Esophagus squamous epithelium (tissue), 5 donors: Measurements from ENCODE around the gene CD19. TPM values are rescaled to one million over a fixed set of nuclear protein-coding genes. Genes with fewer than 3 reads are reported as not detected.
"Not testable (repeated sequence)": the region's sequence is repeated elsewhere in the genome, so short reads cannot be mapped to it uniquely, and the experiment has no call there.

Source experiments
- DNase-seq: peaks from one replicate; lab custom pipeline; 2025; lab: John Stamatoyannopoulos, UW
- H3K27ac ChIP-seq, 4 donors: fragments of 200-600 bp; sonication (generic); one replicate each; pipeline ENCODE4 v1.5.1; 2016 to 2019; ENCODE audit warnings: mild to moderate bottlenecking in 1 of 4
- H3K27me3 ChIP-seq, 4 donors: fragments of 200-600 bp; sonication (generic); 1 replicate in 3 of 4; 2 replicates in 1 of 4; pipeline versions ENCODE4 v1.5.1 to v1.6.0; 2017 to 2021; ENCODE audit warnings: antibody characterized with exemption in 1 of 4
- H3K36me3 ChIP-seq, 3 donors: fragments of 200-600 bp; sonication (generic); one replicate each; pipeline ENCODE4 v1.5.1; 2016 to 2019
- H3K4me1 ChIP-seq, 3 donors: fragments of 200-600 bp; sonication (generic); one replicate each; pipeline ENCODE4 v1.5.1; 2017 to 2019
- H3K4me3 ChIP-seq, 4 donors: fragments of 200-600 bp; sonication (generic); 1 replicate in 3 of 4; 2 replicates in 1 of 4; pipeline ENCODE4 v1.5.1; 2016 to 2019; ENCODE audit warnings: mild to moderate bottlenecking in 2 of 4, moderate library complexity in 1 of 4
- H3K9me3 ChIP-seq, 3 donors: fragments of 200-600 bp; sonication (generic); one replicate each; pipeline ENCODE4 v1.5.1; 2016 to 2019
- CTCF ChIP-seq, 6 experiments: fragments of 450-650 bp in 4 of 6; fragments of 200-600 bp in 2 of 6; sonication (generic) in 2 of 6; IDR thresholded peaks; one replicate each; pipeline ENCODE4 v1.5.1; 2016 to 2019; ENCODE audit warnings: antibody characterized with exemption in 6 of 6, mild to moderate bottlenecking in 4 of 6, moderate library complexity in 4 of 6
- POLR2A ChIP-seq, 4 donors: fragments of 450-650 bp; IDR thresholded peaks; one replicate each; pipeline ENCODE4 v1.6.1; 2017; ENCODE audit warnings: antibody characterized with exemption in 4 of 4, mild to moderate bottlenecking in 4 of 4, moderate library complexity in 3 of 4
- WGBS, 2 donors: methylation state at CpG; one replicate each; pipeline ENCODE4 v1.1.5; 2018; 5-methylcytosine and 5-hydroxymethylcytosine counted together
- intact Hi-C: fragments of 100-400 bp; cut with DNase I; formaldehyde crosslinking; loops from one replicate; pipeline ENCODE4 v1.15.0; 2022
- total RNA-seq, 4 donors: library from RNA; depleted of rRNA; stranded (reverse); fragments of >200 nt; gene quantifications; one replicate each; pipeline ENCODE4 v1.1.0, GENCODE V29; 2016
- donor health status: DM: yes; HTN: yes; CAD: no.

Gene CD19
- total RNA-seq, 4 donors from 2014 or later = 0.19 to 0.42 TPM; not detected in 2

DNA sequence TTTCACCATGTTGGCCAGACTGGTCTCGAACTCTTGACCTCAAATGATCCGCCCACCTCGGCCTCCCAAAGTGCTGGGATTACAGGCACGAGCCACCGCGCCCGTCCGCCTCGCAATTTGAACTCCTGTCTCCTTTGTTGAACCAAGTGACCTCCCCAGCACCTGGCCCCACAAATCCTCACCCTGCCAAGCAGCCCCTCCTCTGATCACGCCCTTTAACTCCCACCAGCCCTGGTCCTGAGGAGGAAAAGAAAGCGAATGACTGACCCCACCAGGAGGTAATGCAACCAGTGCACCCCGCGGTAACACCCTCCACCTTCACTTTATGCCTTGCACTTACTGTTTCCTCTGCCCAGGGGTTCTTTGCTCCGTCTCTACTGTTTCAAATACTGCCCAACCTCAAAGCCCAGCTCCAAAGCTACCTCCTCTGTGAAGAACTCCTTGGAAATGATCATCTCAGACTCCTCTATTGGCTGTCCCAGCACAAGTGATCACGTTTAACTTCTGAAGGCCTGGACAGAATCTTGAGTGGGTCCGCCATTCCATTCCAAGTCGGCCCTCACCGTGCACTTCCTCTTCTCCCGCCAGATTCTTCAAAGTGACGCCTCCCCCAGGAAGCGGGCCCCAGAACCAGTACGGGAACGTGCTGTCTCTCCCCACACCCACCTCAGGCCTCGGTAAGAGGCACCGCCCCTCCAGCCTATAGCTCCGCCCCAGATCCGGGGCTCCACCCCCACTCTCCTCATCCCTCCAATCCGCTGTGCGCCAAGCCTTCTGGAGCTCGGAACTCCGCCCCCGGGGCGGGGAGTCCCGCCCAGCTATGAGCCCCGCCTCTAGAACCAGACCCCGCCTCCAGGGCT lies 4.4 kb downstream of the CD19 start:
- Histone ChIP-seq H3K27me3 (no peaks in the 10 kb centered on the region), H3K4me3 (peak overlapping the region in 2 of 4 donors; percentile 8 to 45), H3K27ac (no peak overlapping the region), H3K9me3 (no peaks in the 10 kb centered on the region), H3K4me1 (peaks cover 0 to 12% (median 3%) of the 10 kb centered on the region in 3 donors), H3K36me3 (no peaks in the 10 kb centered on the region)
- WGBS, 2 donors = 43 to 48% methylated on average over 25 of the region's 36 CpGs
- TF ChIP-seq POLR2A (IDR thresholded peaks at IDR 0.05) = no peak
- TF ChIP-seq CTCF (IDR thresholded peaks at IDR 0.05) = no peak
- intact Hi-C loops = no loop called here
- peak; percentile 25 for DNase-seq

DNA sequence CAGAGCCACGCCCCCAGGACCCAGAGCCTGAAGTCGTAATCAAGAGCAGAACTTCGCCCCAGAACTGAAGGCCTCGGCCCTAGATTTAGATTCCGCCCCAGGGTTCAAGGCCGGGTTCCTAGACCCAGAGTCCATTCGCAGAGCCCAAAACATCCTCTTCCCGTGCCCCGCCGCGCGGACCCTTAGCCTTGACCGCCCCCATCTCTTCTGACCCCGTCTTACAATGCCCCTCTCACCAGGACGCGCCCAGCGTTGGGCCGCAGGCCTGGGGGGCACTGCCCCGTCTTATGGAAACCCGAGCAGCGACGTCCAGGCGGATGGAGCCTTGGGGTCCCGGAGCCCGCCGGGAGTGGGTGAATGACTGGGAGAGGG lies 5.0 kb downstream of the CD19 start:
- Histone ChIP-seq H3K4me1 (peaks cover 0 to 12% (median 3%) of the 10 kb centered on the region in 3 donors), H3K4me3 (peak overlapping the region in 1 of 4 donors; percentile 45), H3K36me3 (no peaks in the 10 kb centered on the region), H3K9me3 (no peaks in the 10 kb centered on the region), H3K27me3 (no peaks in the 10 kb centered on the region), H3K27ac (no peak overlapping the region)
- DNase-seq = no peak
- WGBS, 2 donors = 50% methylated on average over 4 of the region's 26 CpGs; no CpG with 5 or more reads in 1 of the 2 donors
- intact Hi-C loops = no loop called here
- TF ChIP-seq CTCF (IDR thresholded peaks at IDR 0.05) = no peak
- no peak for TF ChIP-seq POLR2A (IDR thresholded peaks at IDR 0.05)

DNA sequence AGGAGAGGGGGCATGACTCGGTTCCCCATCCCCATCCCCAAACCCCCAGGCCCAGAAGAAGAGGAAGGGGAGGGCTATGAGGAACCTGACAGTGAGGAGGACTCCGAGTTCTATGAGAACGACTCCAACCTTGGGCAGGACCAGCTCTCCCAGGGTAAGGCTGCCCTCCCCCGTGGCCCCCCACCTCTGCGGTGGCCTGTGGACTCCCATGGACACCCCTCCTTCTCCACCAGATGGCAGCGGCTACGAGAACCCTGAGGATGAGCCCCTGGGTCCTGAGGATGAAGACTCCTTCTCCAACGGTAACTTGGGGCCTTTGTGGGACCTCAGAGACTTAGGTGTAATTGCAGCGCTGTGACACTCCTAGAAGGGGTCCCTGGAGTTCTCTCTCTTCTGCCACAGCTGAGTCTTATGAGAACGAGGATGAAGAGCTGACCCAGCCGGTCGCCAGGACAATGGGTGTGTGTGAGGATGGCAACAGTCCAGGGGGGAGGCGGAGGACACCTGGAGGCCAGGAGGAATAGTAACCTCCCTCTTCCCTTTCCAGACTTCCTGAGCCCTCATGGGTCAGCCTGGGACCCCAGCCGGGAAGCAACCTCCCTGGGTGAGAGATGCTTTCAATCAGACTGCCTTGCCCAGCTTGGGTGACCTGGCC lies 5.6 kb downstream of the CD19 start:
- no peak for TF ChIP-seq POLR2A (IDR thresholded peaks at IDR 0.05)
- no peak for TF ChIP-seq CTCF (IDR thresholded peaks at IDR 0.05)
- intact Hi-C loops = no loop called here
- no peak for DNase-seq

DNA sequence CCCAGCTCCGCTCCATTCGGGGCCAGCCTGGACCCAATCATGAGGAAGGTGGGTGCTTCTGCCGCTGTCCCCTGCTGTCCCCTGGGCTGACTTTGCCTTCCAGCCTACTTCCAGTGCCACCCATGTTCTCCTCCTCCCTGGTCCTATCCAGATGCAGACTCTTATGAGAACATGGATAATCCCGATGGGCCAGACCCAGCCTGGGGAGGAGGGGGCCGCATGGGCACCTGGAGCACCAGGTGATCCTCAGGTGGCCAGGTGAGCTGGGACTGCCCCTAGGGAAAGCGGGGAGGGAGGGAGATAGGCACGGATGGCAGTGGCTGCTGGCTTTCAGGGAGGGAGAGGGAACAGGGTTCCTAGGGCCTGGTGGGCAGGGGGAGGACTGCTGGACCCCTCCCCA lies 7.0 kb downstream of the CD19 start:
- no peak overlapping the region for H3K27ac ChIP-seq
- H3K36me3 ChIP-seq = no peaks in the 10 kb centered on the region
- no peaks in the 10 kb centered on the region for H3K9me3 ChIP-seq
- intact Hi-C loops = no loop called here
- WGBS, 2 donors = 86 to 93% methylated on average over 3 to 4 of the region's 7 CpGs
- H3K4me3 ChIP-seq = no peak overlapping the region
- H3K27me3 ChIP-seq = no peaks in the 10 kb centered on the region
- DNase-seq = no peak
- peaks cover 0 to 12% (median 3%) of the 10 kb centered on the region in 3 donors for H3K4me1 ChIP-seq
- no peak for TF ChIP-seq POLR2A (IDR thresholded peaks at IDR 0.05)
- TF ChIP-seq CTCF (IDR thresholded peaks at IDR 0.05) = no peak

More for the DNA sequence above, 5.6 kb downstream of the CD19 start:
- Histone ChIP-seq H3K27me3 (no peaks in the 10 kb centered on the region), H3K36me3 (no peaks in the 10 kb centered on the region), H3K4me3 (no peak overlapping the region), H3K9me3 (no peaks in the 10 kb centered on the region), H3K4me1 (peaks cover 0 to 12% (median 3%) of the 10 kb centered on the region in 3 donors), H3K27ac (no peak overlapping the region)
- WGBS, 2 donors = 54 to 70% methylated on average over 2 of the region's 14 CpGs

DNA sequence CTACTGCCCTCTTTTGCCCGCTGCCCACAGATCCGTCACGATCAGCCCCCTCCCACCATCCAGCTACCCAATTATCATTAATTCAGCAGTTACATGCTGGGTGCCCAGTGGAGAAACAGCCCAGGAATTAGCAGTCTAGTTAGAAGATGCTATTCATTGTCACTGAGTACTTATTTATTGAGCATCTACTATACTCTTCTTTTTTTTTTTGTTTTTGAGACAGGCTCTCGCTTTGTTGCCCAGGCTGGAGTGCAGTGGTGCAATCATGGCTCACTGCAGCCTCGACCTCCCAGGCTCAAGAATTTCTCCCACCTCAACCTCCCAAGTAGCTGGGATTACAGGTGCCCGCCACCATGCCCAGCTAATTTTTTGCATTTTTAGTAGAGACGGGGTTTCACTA lies 8.1 kb downstream of the CD19 start:
- H3K36me3 ChIP-seq, H3K9me3 ChIP-seq, DNase-seq, intact Hi-C loops, H3K4me3 ChIP-seq, H3K27me3 ChIP-seq, H3K27ac ChIP-seq: not testable (repeated sequence)
- WGBS, 2 donors = 85 to 87% methylated on average over 6 to 7 of the region's 7 CpGs
- peaks cover 0 to 12% (median 3%) of the 10 kb centered on the region in 3 donors for H3K4me1 ChIP-seq
